HepG2 (cell line): ENCODE results near the gene STOML2. TPM values are rescaled to one million over a fixed set of nuclear protein-coding genes. Genes with fewer than 3 reads are reported as not detected.

Experiments used
- ARNTL ChIP-seq: sonication (generic); formaldehyde crosslinking; IDR thresholded peaks from 2 replicates; pipeline ENCODE4 v1.4.0; 2020; ENCODE audit warnings: mild to moderate bottlenecking, missing genetic modification reagents
- ATM ChIP-seq: fragments of 450-650 bp; IDR thresholded peaks from 2 replicates; pipeline ENCODE4 v1.7.1; 2017; ENCODE audit warnings: mild to moderate bottlenecking, borderline replicate concordance
- CREB1 ChIP-seq, 2 experiments: fragments of 450-650 bp in 1 of 2; IDR thresholded peaks; 2 replicates each; pipeline ENCODE4 v1.6.1; 2016 to 2017; ENCODE audit warnings: control low read depth in 1 of 2, mild to moderate bottlenecking in 1 of 2, missing compliant biosample characterization in 1 of 2, missing genetic modification characterization in 1 of 2
- DNMT1 ChIP-seq: sonication (generic); formaldehyde crosslinking; IDR thresholded peaks from 2 replicates; pipeline ENCODE4 v1.5.1; 2020; ENCODE audit warnings: mild to moderate bottlenecking, missing genetic modification reagents
- EED ChIP-seq: sonication (generic); formaldehyde crosslinking; IDR thresholded peaks from 2 replicates; pipeline ENCODE4 v1.5.0; 2020; ENCODE audit warnings: mild to moderate bottlenecking, missing genetic modification reagents
- FOSL2 ChIP-seq: sonication (generic); formaldehyde crosslinking; IDR thresholded peaks from 2 replicates; pipeline ENCODE4 v1.4.0; 2020; ENCODE audit warnings: missing genetic modification reagents
- GTF2F1 ChIP-seq: fragments of 150-350 bp; IDR thresholded peaks from 2 replicates; pipeline ENCODE4 v1.6.1; 2014; ENCODE audit warnings: low read length
- HNRNPK ChIP-seq: fragments of 200-400 bp; formaldehyde crosslinking; IDR thresholded peaks from 2 replicates; pipeline ENCODE4 v1.6.1; 2018; ENCODE audit warnings: low read length, low read depth, moderate library complexity, mild to moderate bottlenecking; ENCODE audit not compliant: poor library complexity, severe bottlenecking
- IKZF1 ChIP-seq: fragments of 450-650 bp; IDR thresholded peaks from 2 replicates; pipeline ENCODE4 v1.7.1; 2016
- IRF2 ChIP-seq: IDR thresholded peaks from 2 replicates; pipeline ENCODE4 v1.6.1; 2018; ENCODE audit warnings: missing genetic modification reagents, missing compliant biosample characterization
- KAT2B ChIP-seq: fragments of 150-350 bp; IDR thresholded peaks from 2 replicates; pipeline ENCODE4 v1.6.1; 2014; ENCODE audit warnings: low read depth, low read length, borderline replicate concordance
- LCORL ChIP-seq, 2 experiments: fragments of 450-650 bp in 1 of 2; sonication (generic) in 1 of 2; formaldehyde crosslinking in 1 of 2; IDR thresholded peaks; 2 replicates each; pipeline versions ENCODE4 v1.5.0 to v1.6.1; 2017 to 2020; ENCODE audit warnings: antibody characterized with exemption in 1 of 2, missing genetic modification reagents in 1 of 2
- MXI1 ChIP-seq: IDR thresholded peaks from 3 replicates; pipeline ENCODE4 v1.6.1; 2012; ENCODE audit warnings: low read depth, low read length, inconsistent platforms, borderline replicate concordance
- NFE2 ChIP-seq: sonication (generic); formaldehyde crosslinking; IDR thresholded peaks from 2 replicates; pipeline ENCODE4 v1.4.0; 2020; ENCODE audit warnings: missing genetic modification reagents
- POLR2G ChIP-seq: fragments of 200-400 bp; formaldehyde crosslinking; IDR thresholded peaks from 2 replicates; pipeline ENCODE4 v1.6.1; 2018; ENCODE audit warnings: mild to moderate bottlenecking, low read depth, low read length, moderate library complexity
- SP2 ChIP-seq: sonication (generic); formaldehyde crosslinking; IDR thresholded peaks from 2 replicates; pipeline ENCODE4 v1.5.1; 2020; ENCODE audit warnings: mild to moderate bottlenecking, missing genetic modification reagents
- TAF1 ChIP-seq: sonication (generic); formaldehyde crosslinking; IDR thresholded peaks from 2 replicates; pipeline ENCODE4 v1.4.0; 2020; ENCODE audit warnings: missing genetic modification reagents
- ZNF296 ChIP-seq: sonication (generic); formaldehyde crosslinking; conservative IDR thresholded peaks from 2 replicates; pipeline ENCODE4 v1.5.0; 2020; ENCODE audit warnings: mild to moderate bottlenecking, missing genetic modification reagents
- ZNF343 ChIP-seq: sonication (generic); formaldehyde crosslinking; IDR thresholded peaks from 2 replicates; pipeline ENCODE4 v1.4.0; 2020; ENCODE audit warnings: mild to moderate bottlenecking, missing genetic modification reagents
- ZNF543 ChIP-seq: sonication (generic); formaldehyde crosslinking; IDR thresholded peaks from 2 replicates; pipeline ENCODE4 v1.4.0; 2020; ENCODE audit warnings: mild to moderate bottlenecking, missing genetic modification reagents
- ZNF629 ChIP-seq: sonication (generic); formaldehyde crosslinking; conservative IDR thresholded peaks from 2 replicates; pipeline ENCODE4 v1.5.0; 2020; ENCODE audit warnings: missing genetic modification reagents
- ZNF839 ChIP-seq: sonication (generic); formaldehyde crosslinking; IDR thresholded peaks from 2 replicates; pipeline ENCODE4 v1.4.0; 2020; ENCODE audit warnings: missing genetic modification reagents, mild to moderate bottlenecking, borderline replicate concordance
- polyA plus RNA-seq, 8 experiments: library from polyadenylated mRNA; depleted of rRNA in 3 of 8; stranded (reverse) in 7 of 8; unstranded in 1 of 8; fragments of >200 nt; fragmentation: Illumina TruSeq in 4 of 8; extraction: Trizol in 4 of 8; gene quantifications; 2 replicates each; pipeline versions ENCODE4 v1.2.1 to v1.2.3, GENCODE V29; 2011 to 2016; ENCODE audit warnings: low read depth in 4 of 8, missing spikeins in 1 of 8, mixed read lengths in 1 of 8; ENCODE audit not compliant: insufficient read depth in 1 of 8
- total RNA-seq, 5 experiments: library from RNA; depleted of rRNA; stranded (reverse); fragments of >200 nt; fragmentation: Illumina TruSeq; extraction: Trizol; gene quantifications; 2 replicates each; pipeline ENCODE4 v1.2.3, GENCODE V29; 2016; ENCODE audit warnings: low read depth in 1 of 5
- TF ChIP-seq, protein P1 (sequence below): sonication (generic); formaldehyde crosslinking; IDR thresholded peaks from 2 replicates; pipeline ENCODE4 v1.8.0; 2022; ENCODE audit warnings: missing genetic modification reagents, mild to moderate bottlenecking, borderline replicate concordance
- TF ChIP-seq, protein P2 (sequence below): IDR thresholded peaks from 2 replicates; pipeline ENCODE4 v1.6.1; 2016; ENCODE audit warnings: missing compliant biosample characterization, missing genetic modification reagents, borderline replicate concordance
- TF ChIP-seq, protein P3 (sequence below): IDR thresholded peaks from 2 replicates; pipeline ENCODE4 v1.6.1; 2016
- TF ChIP-seq, protein P4 (sequence below): sonication (generic); formaldehyde crosslinking; conservative IDR thresholded peaks from 2 replicates; pipeline ENCODE4 v1.8.1; 2023; ENCODE audit warnings: missing genetic modification reagents

The STOML2 gene
- total and polyA plus RNA-seq, 2 of the 13 experiments (the other 11 are each of a cell fraction or from before 2014, with no cell fraction given) = 245 to 250 TPM

DNA sequence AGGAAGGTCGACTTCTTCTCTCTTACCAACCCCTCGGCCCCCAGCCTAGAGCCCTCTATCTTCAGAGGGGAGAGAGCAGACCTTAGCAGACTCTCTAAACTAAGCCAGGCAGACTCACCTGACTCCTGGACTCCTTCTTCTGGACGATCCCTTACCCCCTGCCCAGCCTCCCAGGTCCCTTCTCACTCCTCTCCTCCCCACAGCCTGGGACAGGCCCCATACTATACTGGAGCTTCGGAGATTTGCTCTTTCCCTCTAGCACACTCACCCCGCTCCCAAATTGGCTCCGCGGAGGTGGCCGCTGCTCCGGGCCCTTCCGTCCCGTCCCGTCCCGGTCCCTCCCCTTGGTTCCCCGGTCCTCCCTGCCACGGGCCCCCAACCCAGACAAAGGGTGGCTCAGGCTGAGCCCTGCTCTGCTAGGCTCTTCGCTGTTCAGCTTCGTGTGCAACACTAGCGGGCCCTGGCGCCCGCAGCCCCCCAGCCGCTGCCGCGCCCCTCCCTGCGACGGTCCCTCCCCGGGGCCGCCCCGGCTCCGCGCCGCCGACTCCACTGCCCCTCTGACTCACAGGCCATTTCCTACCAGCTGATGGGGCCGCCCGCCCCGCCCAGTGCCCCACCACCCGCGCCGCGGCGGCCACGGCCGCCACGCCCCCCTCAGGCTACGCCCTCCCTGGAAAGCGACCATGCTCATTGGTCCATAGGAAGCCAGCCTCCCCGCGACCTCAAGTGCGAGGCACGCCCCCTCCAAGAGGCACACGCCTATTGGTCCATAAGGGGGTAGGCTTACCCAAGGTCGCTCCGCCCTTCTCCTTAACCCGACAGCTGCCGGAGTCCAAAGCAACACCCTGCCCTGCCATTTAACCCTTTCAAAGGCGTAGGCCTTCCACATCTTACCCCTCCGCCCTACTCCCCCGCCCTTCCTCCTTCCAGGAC lies 8.3 kb upstream of the STOML2 start (continued):
- TF ChIP-seq HNRNPK (peak; percentile 35), ZNF543 (CRISPR knock-in tag) (no peak), SP2 (CRISPR knock-in tag) (peak; percentile 78), ZNF629 (CRISPR knock-in tag) (no peak), ZNF296 (no peak), EED (0 out of 2 replicates have a peak, but pooled peaks have one; percentile 55), ARNTL (CRISPR knock-in tag) (no peak), MXI1 (peak; percentile 68; the same call in 1 of the 3 replicates), IKZF1 (no peak), POLR2G (peak; percentile 46; the same call in 1 of the 2 replicates), IRF2 (CRISPR knock-in tag) (no peak), TAF1 (CRISPR knock-in tag) (0 out of 2 replicates have a peak, but pooled peaks have one; percentile 17), GTF2F1 (no peak), ZNF343 (CRISPR knock-in tag) (no peak), KAT2B (no peak), LCORL (IDR thresholded peaks at IDR 0.05) (peak; percentile 63), LCORL (CRISPR knock-in tag; IDR thresholded peaks at IDR 0.05) (no peak), ATM (no peak), NFE2 (no peak), DNMT1 (no peak), FOSL2 (CRISPR knock-in tag) (peak; percentile 72), CREB1 (IDR thresholded peaks at IDR 0.05) (no peak), CREB1 (CRISPR knock-in tag; IDR thresholded peaks at IDR 0.05) (no peak), ZNF839 (CRISPR knock-in tag) (no peak)
- TF ChIP-seq, protein P1, sequence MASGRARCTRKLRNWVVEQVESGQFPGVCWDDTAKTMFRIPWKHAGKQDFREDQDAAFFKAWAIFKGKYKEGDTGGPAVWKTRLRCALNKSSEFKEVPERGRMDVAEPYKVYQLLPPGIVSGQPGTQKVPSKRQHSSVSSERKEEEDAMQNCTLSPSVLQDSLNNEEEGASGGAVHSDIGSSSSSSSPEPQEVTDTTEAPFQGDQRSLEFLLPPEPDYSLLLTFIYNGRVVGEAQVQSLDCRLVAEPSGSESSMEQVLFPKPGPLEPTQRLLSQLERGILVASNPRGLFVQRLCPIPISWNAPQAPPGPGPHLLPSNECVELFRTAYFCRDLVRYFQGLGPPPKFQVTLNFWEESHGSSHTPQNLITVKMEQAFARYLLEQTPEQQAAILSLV (CRISPR knock-in tag) = no peak
- TF ChIP-seq, protein P2, sequence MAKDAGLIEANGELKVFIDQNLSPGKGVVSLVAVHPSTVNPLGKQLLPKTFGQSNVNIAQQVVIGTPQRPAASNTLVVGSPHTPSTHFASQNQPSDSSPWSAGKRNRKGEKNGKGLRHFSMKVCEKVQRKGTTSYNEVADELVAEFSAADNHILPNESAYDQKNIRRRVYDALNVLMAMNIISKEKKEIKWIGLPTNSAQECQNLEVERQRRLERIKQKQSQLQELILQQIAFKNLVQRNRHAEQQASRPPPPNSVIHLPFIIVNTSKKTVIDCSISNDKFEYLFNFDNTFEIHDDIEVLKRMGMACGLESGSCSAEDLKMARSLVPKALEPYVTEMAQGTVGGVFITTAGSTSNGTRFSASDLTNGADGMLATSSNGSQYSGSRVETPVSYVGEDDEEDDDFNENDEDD (CRISPR knock-in tag) = peak; percentile 12; the same call in 1 of the 2 replicates
- TF ChIP-seq, protein P3, sequence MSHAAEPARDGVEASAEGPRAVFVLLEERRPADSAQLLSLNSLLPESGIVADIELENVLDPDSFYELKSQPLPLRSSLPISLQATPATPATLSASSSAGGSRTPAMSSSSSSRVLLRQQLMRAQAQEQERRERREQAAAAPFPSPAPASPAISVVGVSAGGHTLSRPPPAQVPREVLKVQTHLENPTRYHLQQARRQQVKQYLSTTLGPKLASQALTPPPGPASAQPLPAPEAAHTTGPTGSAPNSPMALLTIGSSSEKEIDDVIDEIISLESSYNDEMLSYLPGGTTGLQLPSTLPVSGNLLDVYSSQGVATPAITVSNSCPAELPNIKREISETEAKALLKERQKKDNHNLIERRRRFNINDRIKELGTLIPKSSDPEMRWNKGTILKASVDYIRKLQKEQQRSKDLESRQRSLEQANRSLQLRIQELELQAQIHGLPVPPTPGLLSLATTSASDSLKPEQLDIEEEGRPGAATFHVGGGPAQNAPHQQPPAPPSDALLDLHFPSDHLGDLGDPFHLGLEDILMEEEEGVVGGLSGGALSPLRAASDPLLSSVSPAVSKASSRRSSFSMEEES (CRISPR knock-in tag) = no peak
- TF ChIP-seq, protein P4, sequence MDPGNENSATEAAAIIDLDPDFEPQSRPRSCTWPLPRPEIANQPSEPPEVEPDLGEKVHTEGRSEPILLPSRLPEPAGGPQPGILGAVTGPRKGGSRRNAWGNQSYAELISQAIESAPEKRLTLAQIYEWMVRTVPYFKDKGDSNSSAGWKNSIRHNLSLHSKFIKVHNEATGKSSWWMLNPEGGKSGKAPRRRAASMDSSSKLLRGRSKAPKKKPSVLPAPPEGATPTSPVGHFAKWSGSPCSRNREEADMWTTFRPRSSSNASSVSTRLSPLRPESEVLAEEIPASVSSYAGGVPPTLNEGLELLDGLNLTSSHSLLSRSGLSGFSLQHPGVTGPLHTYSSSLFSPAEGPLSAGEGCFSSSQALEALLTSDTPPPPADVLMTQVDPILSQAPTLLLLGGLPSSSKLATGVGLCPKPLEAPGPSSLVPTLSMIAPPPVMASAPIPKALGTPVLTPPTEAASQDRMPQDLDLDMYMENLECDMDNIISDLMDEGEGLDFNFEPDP (CRISPR knock-in tag) = no peak
